CD14-positive monocyte (primary cell): ENCODE data around the gene MARCHF9. TPM values are rescaled to one million over a fixed set of nuclear protein-coding genes. Genes with fewer than 3 reads are reported as not detected.
A peak's percentile ranks its signal among the peaks of the same experiment; 100 is the strongest.

ENCODE experiments used
- DNase-seq, 3 donors: peaks; one replicate each; pipeline ENCODE4 v3.0.0-alpha.2; 2011 to 2022
- H2AFZ ChIP-seq: 2 replicates; pipeline ENCODE4 v1.6.0; 2012; ENCODE audit warnings: mild to moderate bottlenecking, low read depth, low read length, inconsistent platforms; ENCODE audit not compliant: insufficient read depth, poor library complexity, severe bottlenecking
- H3K27ac ChIP-seq, 2 donors: 1 replicate in 1 of 2; 2 replicates in 1 of 2; pipeline ENCODE4 v1.5.1; 2012 to 2013; ENCODE audit warnings: low read length in 2 of 2, control low read depth in 1 of 2, inconsistent platforms in 1 of 2, low read depth in 1 of 2, mild to moderate bottlenecking in 1 of 2
- H3K27me3 ChIP-seq, 2 donors: one replicate each; pipeline versions ENCODE4 v1.6.0 to v1.6.1; 2011 to 2013; ENCODE audit warnings: low read length in 2 of 2; ENCODE audit not compliant: control insufficient read depth in 2 of 2, insufficient read depth in 2 of 2
- H3K36me3 ChIP-seq, 2 donors: replicated peaks in 1 of 2; 1 replicate in 1 of 2; 2 replicates in 1 of 2; pipeline versions ENCODE4 v1.5.1 to v1.6.1; 2012 to 2013; ENCODE audit warnings: low read length in 2 of 2, control low read depth in 1 of 2, inconsistent platforms in 1 of 2, mild to moderate bottlenecking in 1 of 2; ENCODE audit not compliant: insufficient read depth in 2 of 2, control insufficient read depth in 1 of 2
- H3K4me1 ChIP-seq, 2 donors: 1 replicate in 1 of 2; 2 replicates in 1 of 2; pipeline versions ENCODE4 v1.5.1 to v1.6.1; 2012 to 2013; ENCODE audit warnings: low read length in 2 of 2, control low read depth in 1 of 2, inconsistent platforms in 1 of 2, mild to moderate bottlenecking in 1 of 2, moderate library complexity in 1 of 2; ENCODE audit not compliant: insufficient read depth in 2 of 2, control insufficient read depth in 1 of 2
- H3K4me2 ChIP-seq: replicated peaks from 2 replicates; pipeline ENCODE3; 2012; ENCODE audit warnings: low read length, moderate library complexity, mild to moderate bottlenecking; ENCODE audit not compliant: poor library complexity, severe bottlenecking; ENCODE audit errors: extremely low read depth
- H3K4me3 ChIP-seq, 3 experiments: fragments of 200-600 bp in 1 of 3; sonication (generic) in 1 of 3; replicated peaks in 1 of 3; 1 replicate in 2 of 3; 2 replicates in 1 of 3; pipeline ENCODE4 v1.5.1; 2011 to 2013; ENCODE audit warnings: low read length in 3 of 3, mild to moderate bottlenecking in 3 of 3, control low read depth in 2 of 3, low read depth in 2 of 3, inconsistent platforms in 1 of 3, moderate library complexity in 1 of 3
- H3K79me2 ChIP-seq: 2 replicates; pipeline ENCODE4 v1.6.0; 2012; ENCODE audit warnings: mild to moderate bottlenecking, control low read depth, inconsistent platforms, low read length, moderate library complexity; ENCODE audit not compliant: insufficient read depth
- H3K9ac ChIP-seq: 2 replicates; pipeline ENCODE4 v1.6.0; 2017; ENCODE audit warnings: low read length, mild to moderate bottlenecking; ENCODE audit not compliant: insufficient read depth, poor library complexity, severe bottlenecking
- H3K9me3 ChIP-seq, 2 donors: replicated peaks in 1 of 2; 1 replicate in 1 of 2; 2 replicates in 1 of 2; pipeline versions ENCODE4 v1.5.1 to v1.6.1; 2012 to 2013; ENCODE audit warnings: low read length in 2 of 2, control low read depth in 1 of 2; ENCODE audit not compliant: control insufficient read depth in 1 of 2, insufficient read depth in 1 of 2
- H4K20me1 ChIP-seq: 2 replicates; pipeline ENCODE4 v1.6.0; 2012; ENCODE audit warnings: mild to moderate bottlenecking, low read length, control low read depth, moderate library complexity; ENCODE audit not compliant: insufficient read depth
- H3K27ac Mint-ChIP-seq, 7 donors: one replicate each; pipeline ENCODE4 v1.8.0; 2020; ENCODE audit warnings: mild to moderate bottlenecking in 7 of 7, mixed read lengths in 7 of 7, moderate library complexity in 6 of 7, inconsistent platforms in 2 of 7
- H3K27me3 Mint-ChIP-seq, 3 donors: one replicate each; pipeline ENCODE4 v1.8.0; 2021 to 2022; ENCODE audit warnings: low read depth in 3 of 3, mild to moderate bottlenecking in 3 of 3, mixed read lengths in 3 of 3, moderate library complexity in 3 of 3, inconsistent platforms in 1 of 3
- H3K36me3 Mint-ChIP-seq, 2 donors: one replicate each; pipeline ENCODE4 v1.8.0; 2020; ENCODE audit warnings: mixed read lengths in 2 of 2, inconsistent platforms in 1 of 2, mild to moderate bottlenecking in 1 of 2
- H3K4me1 Mint-ChIP-seq: one replicate; pipeline ENCODE4 v1.8.0; 2020; ENCODE audit warnings: mild to moderate bottlenecking, mixed read lengths
- H3K4me3 Mint-ChIP-seq, 2 donors: one replicate each; pipeline ENCODE4 v1.8.0; 2020; ENCODE audit warnings: mild to moderate bottlenecking in 2 of 2, mixed read lengths in 2 of 2, moderate library complexity in 1 of 2
- H3K9me3 Mint-ChIP-seq, 7 donors: one replicate each; pipeline ENCODE4 v1.8.0; 2020 to 2022; ENCODE audit warnings: mixed read lengths in 7 of 7, mild to moderate bottlenecking in 6 of 7, moderate library complexity in 6 of 7, inconsistent platforms in 2 of 7
- CTCF ChIP-seq: fragments of 200-600 bp; IDR thresholded peaks from one replicate; pipeline ENCODE4 v1.8.0; 2022; ENCODE audit warnings: antibody characterized with exemption, mild to moderate bottlenecking
- WGBS: methylation state at CpG from one replicate; pipeline ENCODE4 v1.1.5; 2013; ENCODE audit warnings: missing lambda C conversion rate; ENCODE audit not compliant: insufficient coverage; 5-methylcytosine and 5-hydroxymethylcytosine counted together
- intact Hi-C, 2 donors: fragments of 100-400 bp; cut with micrococcal nuclease; formaldehyde crosslinking; loops; one replicate each; pipeline versions ENCODE4 v1.15.0 to v1.15.1; 2023
- polyA plus RNA-seq, 3 donors: library from polyadenylated mRNA; depleted of rRNA in 1 of 3; unstranded in 2 of 3; stranded (reverse) in 1 of 3; fragments of 300-500 nt in 2 of 3; fragments of >200 nt in 1 of 3; fragmentation: Illumina TruSeq in 2 of 3; gene quantifications; 1 replicate in 2 of 3; 2 replicates in 1 of 3; pipeline ENCODE4 v1.2.3, GENCODE V29; 2012 to 2021

The MARCHF9 gene
- polyA plus RNA-seq, 3 donors = 0.14 to 9.5 (median 0.23) TPM

GRCh38 chr12:57734591-57734990, 20.3 kb upstream of the MARCHF9 start:
- Histone ChIP-seq H3K27me3 (no peaks in the 10 kb centered on the region), H3K79me2 (peaks cover 8% of the 10 kb centered on the region), H3K4me2 (no peak overlapping the region), H3K4me3 (no peak overlapping the region), H3K9ac (no peak overlapping the region), H3K4me1 (no peaks in the 10 kb centered on the region), H3K9me3 (no peaks in the 10 kb centered on the region), H3K27ac (no peak overlapping the region), H4K20me1 (no peaks in the 10 kb centered on the region), H2AFZ (no peak overlapping the region), H3K36me3 (peaks cover 53 to 65% of the 10 kb centered on the region in 2 donors)
- intact Hi-C loops = no loop called here
- Mint-ChIP-seq H3K4me1 (peaks cover 7% of the 10 kb centered on the region), H3K36me3 (peaks cover 59 to 63% of the 10 kb centered on the region in 2 donors), H3K27me3 (no peaks in the 10 kb centered on the region), H3K4me3 (no peak overlapping the region), H3K9me3 (peaks cover 0 to 1% (median 0%) of the 10 kb centered on the region in 7 donors), H3K27ac (peak overlapping the region in 1 of 7 donors; percentile 1)
- no peak for TF ChIP-seq CTCF
- no peak for DNase-seq
- 100% methylated on average over 3 of the region's 4 CpGs for WGBS

GRCh38 chr12:57735198-57735855, 19.6 kb upstream of the MARCHF9 start:
- no peak overlapping the region for H3K4me2 ChIP-seq

More at GRCh38 chr12:57735198-57735855, 19.6 kb upstream of the MARCHF9 start:
- no peaks in the 10 kb centered on the region for H3K9me3 Mint-ChIP-seq
- no peaks in the 10 kb centered on the region for H3K27me3 ChIP-seq
- no peak overlapping the region for H2AFZ ChIP-seq
- intact Hi-C loops = no loop called here
- H3K27ac ChIP-seq = no peak overlapping the region
- no CpG with 5 or more reads among the region's 8 CpGs for WGBS
- H3K27ac Mint-ChIP-seq = peak overlapping the region in 1 of 7 donors; percentile 50
- no peak for DNase-seq
- no peaks in the 10 kb centered on the region for H3K9me3 ChIP-seq
- peaks cover 47 to 58% of the 10 kb centered on the region in 2 donors for H3K36me3 ChIP-seq
- TF ChIP-seq CTCF = no peak
- peaks cover 11% of the 10 kb centered on the region for H3K4me1 Mint-ChIP-seq
- no peaks in the 10 kb centered on the region for H4K20me1 ChIP-seq
- H3K4me1 ChIP-seq = peaks cover 2 to 7% of the 10 kb centered on the region in 2 donors
- H3K36me3 Mint-ChIP-seq = peaks cover 54 to 59% of the 10 kb centered on the region in 2 donors
- H3K27me3 Mint-ChIP-seq = no peaks in the 10 kb centered on the region
- H3K79me2 ChIP-seq = peaks cover 15% of the 10 kb centered on the region
- no peak overlapping the region for H3K4me3 Mint-ChIP-seq
- H3K4me3 ChIP-seq = no peak overlapping the region
- H3K9ac ChIP-seq = no peak overlapping the region
